Suprapubic skin (tissue), 3 donors: ENCODE measurements around the gene RPS6KA4.

Experiments used
- POLR2A ChIP-seq, 2 donors: fragments of 450-650 bp; IDR thresholded peaks; one replicate each; pipeline ENCODE4 v1.6.1; 2017; ENCODE audit warnings: antibody characterized with exemption in 2 of 2, mild to moderate bottlenecking in 2 of 2, moderate library complexity in 2 of 2
- TF ChIP-seq, protein P1 (sequence below), 2 donors: fragments of 200-600 bp in 1 of 2; fragments of 450-650 bp in 1 of 2; sonication (generic) in 1 of 2; IDR thresholded peaks; one replicate each; pipeline ENCODE4 v1.5.1; 2016 to 2019; ENCODE audit warnings: antibody characterized with exemption in 2 of 2, mild to moderate bottlenecking in 1 of 2, moderate library complexity in 1 of 2

DNA sequence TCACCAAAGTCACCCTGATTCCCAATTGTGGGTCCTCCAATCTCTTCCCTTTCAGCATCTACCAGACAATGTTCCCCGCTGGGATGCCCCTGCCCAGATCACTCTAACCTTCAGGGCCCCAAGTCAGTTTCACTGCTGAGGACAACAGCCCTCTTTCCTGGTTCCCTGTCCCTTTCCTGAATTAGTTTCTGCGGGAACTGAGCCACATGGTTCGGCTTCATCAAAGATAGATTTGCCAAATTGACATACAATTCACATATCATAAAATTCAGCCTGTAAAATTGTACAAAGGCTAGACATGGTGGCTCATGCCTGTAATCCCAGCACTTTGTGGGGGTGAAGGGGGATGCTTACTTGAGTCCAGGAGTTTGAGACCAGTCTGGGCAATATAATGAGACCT lies 31.0 kb upstream of the RPS6KA4 start:
- TF ChIP-seq POLR2A (IDR thresholded peaks at IDR 0.05) = no peak
- TF ChIP-seq, protein P1, sequence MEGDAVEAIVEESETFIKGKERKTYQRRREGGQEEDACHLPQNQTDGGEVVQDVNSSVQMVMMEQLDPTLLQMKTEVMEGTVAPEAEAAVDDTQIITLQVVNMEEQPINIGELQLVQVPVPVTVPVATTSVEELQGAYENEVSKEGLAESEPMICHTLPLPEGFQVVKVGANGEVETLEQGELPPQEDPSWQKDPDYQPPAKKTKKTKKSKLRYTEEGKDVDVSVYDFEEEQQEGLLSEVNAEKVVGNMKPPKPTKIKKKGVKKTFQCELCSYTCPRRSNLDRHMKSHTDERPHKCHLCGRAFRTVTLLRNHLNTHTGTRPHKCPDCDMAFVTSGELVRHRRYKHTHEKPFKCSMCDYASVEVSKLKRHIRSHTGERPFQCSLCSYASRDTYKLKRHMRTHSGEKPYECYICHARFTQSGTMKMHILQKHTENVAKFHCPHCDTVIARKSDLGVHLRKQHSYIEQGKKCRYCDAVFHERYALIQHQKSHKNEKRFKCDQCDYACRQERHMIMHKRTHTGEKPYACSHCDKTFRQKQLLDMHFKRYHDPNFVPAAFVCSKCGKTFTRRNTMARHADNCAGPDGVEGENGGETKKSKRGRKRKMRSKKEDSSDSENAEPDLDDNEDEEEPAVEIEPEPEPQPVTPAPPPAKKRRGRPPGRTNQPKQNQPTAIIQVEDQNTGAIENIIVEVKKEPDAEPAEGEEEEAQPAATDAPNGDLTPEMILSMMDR (IDR thresholded peaks at IDR 0.05) = no peak
